NOMO-1 (cell line): ENCODE results near the gene ALK.

ENCODE experiments used
- DNase-seq, 2 experiments: peaks; one replicate each; lab custom pipeline; 2025; ENCODE audit not compliant: unreplicated experiment in 2 of 2; lab: John Stamatoyannopoulos, UW

ALK gene

GRCh38 chr2:29910465-29910864 lies 10.9 kb downstream of the ALK start:
- DNase-seq, result no peak

GRCh38 chr2:29902356-29902755 lies 19.0 kb downstream of the ALK start:
- DNase-seq, result no peak

- DNase-seq, result no peak
Observed at GRCh38 chr2:29900971-29901633, 20.3 kb downstream of the ALK start.

- no peak for DNase-seq
Observed at GRCh38 chr2:29898999-29899398, 22.4 kb downstream of the ALK start.

- no peak for DNase-seq
Observed at GRCh38 chr2:29894822-29895614, 26.4 kb downstream of the ALK start.

GRCh38 chr2:29892585-29893259 lies 28.7 kb downstream of the ALK start:
- no peak for DNase-seq

GRCh38 chr2:29881089-29881730 lies 40.2 kb downstream of the ALK start:
- no peak for DNase-seq

GRCh38 chr2:29880084-29880483 lies 41.3 kb downstream of the ALK start:
- DNase-seq, result no peak

- DNase-seq, result no peak
Observed at GRCh38 chr2:29879456-29879855, 41.9 kb downstream of the ALK start.

- DNase-seq, result no peak
Observed at GRCh38 chr2:29878898-29879297, 42.5 kb downstream of the ALK start.

GRCh38 chr2:29876374-29876773 lies 45.0 kb downstream of the ALK start:
- DNase-seq, result no peak

- no peak for DNase-seq
Observed at GRCh38 chr2:29874745-29875144, 46.6 kb downstream of the ALK start.

- no peak for DNase-seq
Observed at GRCh38 chr2:29872870-29873269, 48.5 kb downstream of the ALK start.

- DNase-seq, result no peak
Observed at GRCh38 chr2:29871541-29871940, 49.8 kb downstream of the ALK start.

- no peak for DNase-seq
Observed at GRCh38 chr2:29865512-29865911, 55.9 kb downstream of the ALK start.

GRCh38 chr2:29864988-29865387 lies 56.4 kb downstream of the ALK start:
- no peak for DNase-seq

- DNase-seq, result no peak
Observed at GRCh38 chr2:29855924-29856639, 65.3 kb downstream of the ALK start.

- DNase-seq, result no peak
Observed at GRCh38 chr2:29850794-29851193, 70.6 kb downstream of the ALK start.

GRCh38 chr2:29848566-29849310 lies 72.6 kb downstream of the ALK start:
- DNase-seq, result no peak

- DNase-seq, result no peak
Observed at GRCh38 chr2:29847886-29848285, 73.5 kb downstream of the ALK start.
